GM18951 (cell line): ENCODE data around the gene PER1.

Source experiments
- POLR2A ChIP-seq: IDR thresholded peaks from 4 replicates; pipeline ENCODE4 v1.6.1; 2011; ENCODE audit warnings: mild to moderate bottlenecking; ENCODE audit not compliant: insufficient read length, insufficient read depth; ENCODE audit errors: extremely low read depth
- in situ Hi-C: fragments of 300-500 bp; cut with MboI; formaldehyde crosslinking; loops from one replicate; pipeline ENCODE4 v1.12.0; 2022; ENCODE audit warnings: low sequenced_read_pairs, mixed read lengths, inconsistent platforms; ENCODE audit not compliant: unreplicated experiment

PER1 gene

DNA sequence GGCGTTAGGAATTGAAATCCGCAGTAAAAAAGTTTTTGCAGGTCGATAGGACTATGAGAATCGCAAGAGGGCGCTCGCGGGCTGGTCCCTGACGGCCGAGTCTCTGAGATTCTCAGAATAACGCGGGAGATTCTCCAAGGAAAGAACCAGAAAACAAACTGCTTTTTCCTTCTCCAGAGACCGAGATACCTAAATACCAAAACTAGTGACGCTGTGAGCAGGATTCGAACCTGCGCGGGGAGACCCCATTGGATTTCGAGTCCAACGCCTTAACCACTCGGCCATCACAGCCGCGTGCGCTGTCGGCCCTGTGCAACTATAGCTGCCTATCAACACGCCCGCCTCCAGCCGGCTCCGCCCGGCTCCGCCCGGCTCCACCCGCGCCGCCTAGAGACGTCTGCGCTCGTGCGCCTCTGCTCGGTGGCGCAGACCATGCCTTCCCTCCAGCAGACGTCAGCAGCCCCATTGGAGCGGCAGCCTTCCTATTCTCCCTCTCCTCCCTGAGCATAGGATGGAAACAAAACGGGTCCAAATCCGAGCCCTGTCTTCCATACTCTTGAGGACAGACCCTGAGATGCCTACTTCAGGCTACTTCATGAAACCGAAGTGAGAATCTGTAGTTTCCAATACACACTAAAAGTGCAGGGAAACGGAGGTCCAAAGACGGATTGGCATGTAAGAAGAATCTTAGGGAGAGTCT is 13.4 kb downstream of the PER1 start:
- in situ Hi-C loops = no loop called here
- peak; percentile 51 for TF ChIP-seq POLR2A

DNA sequence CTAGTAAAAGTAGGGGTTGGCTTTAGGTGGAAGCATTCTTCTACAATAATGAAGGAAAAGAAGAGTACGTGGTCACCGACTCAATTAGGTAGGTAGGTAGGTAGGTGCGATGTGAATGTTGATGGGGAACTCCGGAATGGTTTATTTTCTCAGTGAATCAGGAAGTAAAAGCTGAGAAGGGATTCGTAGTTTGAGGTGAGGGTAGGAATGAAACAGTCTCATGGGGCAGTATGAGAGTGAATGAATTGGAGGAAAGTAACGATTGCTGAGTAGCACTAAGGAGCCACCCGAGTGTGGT is 13.9 kb downstream of the PER1 start:
- in situ Hi-C loops = no loop called here
- no peak for TF ChIP-seq POLR2A

DNA sequence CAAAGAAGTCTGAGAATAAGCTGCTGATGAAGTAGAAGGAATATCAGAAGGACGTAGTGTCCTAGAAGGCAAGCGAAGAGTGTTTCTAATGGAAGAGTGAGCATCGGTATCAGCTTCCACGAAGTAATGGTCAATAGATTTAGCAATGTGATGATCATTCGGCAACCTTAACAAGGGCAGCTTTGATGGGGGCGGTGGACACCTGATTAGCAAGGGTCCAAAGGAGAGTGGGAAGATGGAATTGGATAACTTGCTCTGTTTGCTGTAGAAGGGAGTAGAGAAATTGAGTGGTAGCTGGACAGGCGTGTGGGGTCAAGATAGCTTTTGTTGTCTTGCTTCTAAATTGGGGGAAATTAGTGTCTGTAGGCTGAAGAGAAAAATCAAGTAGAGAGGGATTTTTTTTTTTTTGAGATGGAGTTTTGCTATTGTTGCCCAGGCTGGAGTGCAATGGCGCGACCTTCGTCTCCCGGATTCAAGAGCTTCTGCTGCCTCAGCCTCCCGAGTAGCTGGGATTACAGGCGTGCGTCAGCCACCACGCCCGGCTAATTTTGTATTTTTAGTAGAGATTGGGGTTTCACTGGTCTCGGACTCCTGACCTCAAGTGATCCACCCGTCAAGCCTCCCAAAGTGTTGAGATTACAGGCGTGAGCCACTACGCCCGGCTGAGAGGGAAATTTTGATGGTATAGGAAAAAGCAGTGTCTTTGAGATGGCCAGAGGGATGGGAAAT is 14.4 kb downstream of the PER1 start:
- TF ChIP-seq POLR2A = no peak
- in situ Hi-C loops = no loop called here

DNA sequence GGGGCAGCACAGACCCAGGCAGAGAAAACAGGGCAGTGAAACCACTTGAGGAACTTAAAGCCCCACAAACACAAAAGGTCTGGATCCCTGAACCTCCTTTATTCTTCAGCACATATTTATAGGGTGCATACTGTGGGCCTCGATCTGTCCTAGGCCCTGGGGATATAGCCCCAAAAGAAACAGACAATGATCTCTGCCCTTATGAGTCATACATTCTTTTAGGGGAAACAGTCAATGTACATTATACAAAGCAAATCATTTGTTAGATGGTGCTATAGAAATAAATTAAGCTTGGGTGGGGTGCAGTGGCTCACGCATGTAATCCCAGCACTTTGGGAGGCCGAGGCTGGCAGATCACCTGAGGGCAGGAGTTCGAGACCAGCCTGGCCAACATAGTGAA is 18.3 kb downstream of the PER1 start:
- TF ChIP-seq POLR2A = no peak
- in situ Hi-C loops = no loop called here

DNA sequence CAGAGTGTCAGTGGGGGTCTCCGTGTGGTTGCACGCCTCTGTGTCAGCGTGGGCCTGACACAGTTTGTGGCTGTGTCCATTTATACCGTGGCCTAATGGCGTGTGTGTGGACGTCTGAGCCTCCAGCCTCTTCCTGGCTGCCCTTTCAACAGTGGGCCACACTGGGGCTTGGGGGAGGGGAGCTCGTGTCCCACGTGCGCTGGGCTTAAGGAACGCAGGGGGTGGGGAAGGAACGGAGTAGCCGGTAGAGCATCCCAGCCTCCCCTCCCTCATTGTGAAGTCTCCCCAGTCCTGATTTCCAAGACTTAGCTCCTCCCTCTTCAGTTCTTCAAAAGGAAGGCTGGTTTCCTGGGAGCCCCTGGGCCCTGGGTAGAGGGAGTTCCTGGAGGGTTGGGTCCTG is 18.8 kb downstream of the PER1 start:
- in situ Hi-C loops = no loop called here
- TF ChIP-seq POLR2A = no peak

GRCh38 chr17:8131844-8132441 is 20.3 kb downstream of the PER1 start:
- TF ChIP-seq POLR2A = no peak
- in situ Hi-C loops = no loop called here

DNA sequence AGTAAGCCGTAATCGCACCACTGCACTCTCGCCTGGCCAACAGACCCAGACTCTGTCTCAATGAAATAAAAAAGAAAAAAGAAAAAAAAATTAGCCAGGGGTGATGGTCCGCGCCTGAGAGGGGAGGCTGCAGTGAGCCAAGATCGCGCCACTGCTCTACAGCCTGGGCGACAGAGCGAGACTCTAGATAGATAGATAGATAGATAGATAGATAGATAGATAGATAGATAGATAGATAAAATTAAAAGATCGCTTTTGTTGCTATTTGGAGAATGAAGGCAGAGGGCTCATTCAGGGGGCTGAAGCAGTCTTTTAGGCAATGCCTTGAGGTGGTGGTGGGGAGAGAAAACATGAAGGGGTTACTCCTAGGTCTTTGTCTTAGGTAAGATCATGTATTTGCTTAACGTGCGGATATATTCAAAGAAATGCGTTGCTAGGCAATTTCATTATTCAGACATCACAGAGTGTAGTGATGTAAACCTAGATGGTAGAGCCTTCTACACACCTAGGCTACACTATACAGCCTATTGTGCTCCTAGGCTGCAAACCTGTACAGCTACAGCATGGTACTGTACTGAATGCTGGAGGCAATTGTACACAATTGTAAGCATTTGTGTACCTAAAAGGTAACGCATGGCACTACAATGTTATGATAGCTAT is 23.9 kb downstream of the PER1 start:
- TF ChIP-seq POLR2A = no peak
- in situ Hi-C loops = no loop called here

DNA sequence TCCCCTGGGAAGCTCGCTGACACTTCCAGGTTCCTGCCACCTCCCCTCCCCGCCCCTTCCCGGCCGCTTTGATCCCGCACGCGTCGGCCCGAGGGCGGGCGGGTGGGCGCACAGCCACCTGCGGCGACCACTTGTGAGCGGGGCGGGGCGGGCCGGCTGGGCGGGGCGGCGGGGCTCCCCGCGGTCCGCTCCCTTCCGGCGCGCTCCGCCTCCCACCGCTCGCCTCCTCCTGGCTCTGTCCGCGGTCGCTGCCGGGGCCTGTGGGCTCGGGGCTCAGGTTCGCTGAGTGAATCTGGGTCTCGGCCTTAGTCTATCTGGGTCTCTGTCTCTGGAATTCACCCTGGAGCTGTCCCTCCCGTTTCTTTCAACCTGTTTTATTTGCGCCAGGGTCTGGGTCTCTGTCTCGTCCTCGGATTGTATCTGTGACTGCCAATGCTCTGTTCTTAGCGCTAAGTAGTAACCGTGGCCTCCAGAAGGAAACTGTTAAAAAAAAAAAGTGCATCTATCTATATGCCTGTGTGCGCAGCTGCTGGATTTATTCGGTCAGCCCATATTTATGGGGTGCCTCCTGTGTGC is 25.6 kb downstream of the PER1 start:
- peak; percentile 40 for TF ChIP-seq POLR2A
- in situ Hi-C loops = no loop called here

DNA sequence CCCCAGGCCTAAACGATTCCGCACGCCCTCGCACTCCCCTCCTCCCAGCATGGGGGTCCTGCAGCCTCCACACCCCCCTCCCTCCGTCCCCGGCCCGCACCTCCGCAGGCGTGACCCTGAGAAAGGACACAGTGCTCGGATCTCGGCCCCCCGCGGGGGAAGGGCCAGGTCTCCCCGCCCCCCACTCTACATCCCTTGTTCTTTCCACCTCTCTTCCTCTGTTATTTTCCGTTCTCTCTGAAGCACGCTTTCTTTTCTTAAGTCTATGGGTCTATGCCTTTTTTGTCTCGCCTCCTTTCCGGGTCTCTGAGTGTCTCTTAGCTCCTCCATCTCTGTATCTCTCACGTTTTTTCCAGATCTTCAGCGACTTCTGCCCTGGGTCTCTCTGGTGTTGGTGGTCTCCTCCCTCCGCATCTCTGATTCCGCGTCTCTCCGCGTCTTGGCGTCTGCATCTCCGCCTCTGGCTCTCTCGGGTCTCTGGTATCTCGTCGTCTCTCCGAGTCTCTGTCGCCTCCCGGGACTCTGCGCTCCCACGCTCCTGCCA is 26.2 kb downstream of the PER1 start:
- in situ Hi-C loops = no loop called here
- no peak for TF ChIP-seq POLR2A

DNA sequence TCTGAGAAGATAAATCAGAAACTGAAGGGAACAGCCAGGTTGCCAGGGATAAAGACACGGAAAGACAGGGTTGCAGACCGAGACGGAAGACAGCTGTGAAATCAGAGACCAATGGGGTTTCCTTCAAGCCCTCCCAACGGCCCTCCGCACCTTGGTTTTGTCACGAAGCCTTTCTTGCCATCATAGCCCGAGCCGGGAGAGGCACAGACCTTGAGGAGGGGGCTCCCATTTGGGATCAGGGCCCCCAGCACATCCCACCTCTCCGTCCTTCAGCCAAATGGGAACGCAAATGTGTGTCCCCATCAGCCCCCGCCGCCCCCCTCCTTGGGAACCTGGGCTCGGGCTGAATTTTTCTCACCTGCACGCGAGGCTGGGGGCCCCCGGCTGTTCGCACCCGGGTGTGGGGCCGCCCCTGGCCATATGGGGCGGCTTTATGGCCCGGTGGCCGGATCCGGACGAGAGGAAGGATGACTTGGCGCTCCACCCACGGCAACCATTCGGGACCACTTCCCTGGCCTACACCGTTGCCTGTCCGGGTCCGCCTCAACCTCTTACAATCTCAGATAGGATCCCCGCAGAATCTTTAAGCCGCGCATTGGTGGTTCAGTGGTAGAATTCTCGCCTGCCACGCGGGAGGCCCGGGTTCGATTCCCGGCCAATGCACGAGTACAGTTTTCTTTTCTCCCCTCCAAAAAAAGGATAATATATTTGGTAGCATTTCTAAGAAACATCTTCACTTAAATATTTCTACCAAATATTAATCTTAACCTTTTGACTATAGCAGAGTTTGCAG is 26.9 kb downstream of the PER1 start:
- TF ChIP-seq POLR2A = no peak
- in situ Hi-C loops = no loop called here

DNA sequence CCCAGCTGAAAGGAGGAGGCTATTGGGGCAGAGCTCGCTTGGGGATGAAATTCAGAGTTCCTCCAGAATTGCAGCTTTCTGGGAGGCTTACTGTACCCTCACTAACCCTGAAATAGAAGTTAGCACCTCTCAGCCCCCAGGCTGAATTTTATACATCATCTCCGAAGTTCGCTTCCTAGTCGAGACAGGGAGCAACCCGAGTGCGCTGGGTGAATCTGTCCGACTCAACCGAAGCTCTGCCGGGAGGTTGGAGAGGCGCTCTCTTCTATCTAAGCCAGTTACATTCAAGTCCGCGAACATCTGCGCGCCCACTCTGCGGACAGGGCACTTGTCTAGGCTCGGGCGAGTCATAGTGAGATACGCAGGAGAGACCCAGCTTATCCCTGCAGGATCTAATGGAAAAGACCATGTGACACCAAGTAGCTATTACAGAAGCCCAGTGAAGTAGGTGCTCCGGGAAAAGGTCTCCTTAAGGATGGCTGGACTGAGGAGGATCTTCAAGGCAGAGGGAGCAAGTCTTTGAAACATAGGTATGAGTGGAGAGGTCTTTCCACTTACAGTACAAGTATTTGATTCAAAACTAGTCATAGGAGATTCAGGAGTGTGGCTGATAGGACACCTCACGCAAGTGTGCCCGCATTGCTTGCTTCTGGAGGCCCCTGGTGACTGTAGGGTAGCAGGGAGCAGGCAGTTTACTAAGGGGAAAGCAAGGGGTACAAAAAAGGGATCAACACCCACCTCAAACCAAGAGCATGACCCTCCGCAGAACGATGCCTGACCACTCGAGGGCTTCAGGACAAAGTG is 27.7 kb downstream of the PER1 start:
- in situ Hi-C loops = no loop called here
- no peak for TF ChIP-seq POLR2A
